ENCODE measurements around the gene CHST7. TPM values are rescaled to one million over a fixed set of nuclear protein-coding genes. Genes with fewer than 3 reads are reported as not detected.

Gene CHST7
- total RNA-seq, 1 donor from 2014 or later: 6.1 TPM

DNA sequence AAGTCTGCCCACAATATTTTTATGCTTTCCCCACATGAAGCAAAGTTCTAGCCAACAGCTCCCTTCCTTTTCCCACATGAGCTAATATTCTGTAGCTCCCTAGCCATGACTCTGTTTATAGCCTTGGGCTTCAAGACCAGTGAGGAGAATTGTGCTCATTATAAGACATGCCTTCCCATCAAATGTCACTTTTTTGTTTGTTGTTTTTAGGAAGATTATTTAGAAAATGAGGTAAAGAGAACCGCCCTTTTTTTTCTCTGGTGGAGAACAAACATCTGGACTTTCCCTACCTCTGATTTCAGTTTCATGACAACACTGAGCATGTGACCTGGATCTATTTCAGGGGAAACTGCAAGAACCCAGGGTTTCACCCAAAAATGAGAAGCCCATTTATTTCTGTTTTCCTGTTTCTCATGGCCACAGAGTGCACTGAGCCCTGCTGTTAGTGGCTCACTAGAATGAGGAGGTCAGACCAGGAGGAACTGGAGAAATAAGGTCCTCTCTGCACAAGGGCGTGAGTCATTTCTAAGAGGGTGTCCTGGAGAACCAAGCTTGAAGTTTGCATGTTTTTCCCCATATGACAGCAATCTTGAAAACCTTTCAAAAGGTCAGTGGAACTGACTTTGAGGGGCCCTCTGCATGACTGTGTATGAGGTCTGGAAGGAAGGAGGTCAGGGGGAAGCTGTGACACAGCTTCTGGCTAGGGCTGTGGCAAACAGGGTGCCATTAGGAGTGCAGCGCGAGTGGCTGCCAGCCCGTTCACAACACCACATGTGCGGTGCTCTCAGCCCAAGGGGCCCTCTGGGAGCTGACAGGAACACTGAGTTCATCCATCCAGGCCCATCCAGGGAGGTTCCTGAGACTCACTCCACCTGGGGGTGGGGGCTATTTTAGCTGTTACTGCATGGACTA, 55.2 kb downstream of the CHST7 start:
- DNase-seq (ENCODE audit: low read depth): no peak
- TF ChIP-seq CTCF (conservative IDR thresholded peaks at IDR 0.05; ENCODE audit: low read depth, low read length): no peak

DNA sequence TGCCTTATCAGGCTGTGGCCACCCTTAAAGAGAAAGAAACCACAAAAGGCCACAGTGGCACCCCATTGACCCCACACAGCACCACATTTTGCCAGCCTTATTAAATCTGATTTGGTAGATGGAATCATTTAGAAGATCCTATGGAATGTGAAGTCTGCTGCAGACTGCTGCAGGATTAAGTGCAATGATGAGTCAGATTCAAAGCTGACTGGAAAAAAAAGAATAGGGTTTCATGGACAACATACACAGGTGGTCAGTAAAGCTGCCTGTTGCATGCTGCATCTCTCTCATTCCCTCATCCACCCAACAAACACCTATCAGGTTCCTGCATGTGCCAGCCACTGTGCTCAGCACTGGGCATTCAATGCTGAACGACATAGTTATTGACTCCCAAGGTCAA, 56.6 kb downstream of the CHST7 start:
- TF ChIP-seq CTCF (conservative IDR thresholded peaks at IDR 0.05; ENCODE audit: low read depth, low read length): no peak
- DNase-seq (ENCODE audit: low read depth): no peak
- H3K4me3 ChIP-seq (ENCODE audit: low read depth, low read length): no peak overlapping the region

More for the DNA sequence above, 55.2 kb downstream of the CHST7 start:
- H3K4me3 ChIP-seq (ENCODE audit: low read depth, low read length): no peak overlapping the region

DNA sequence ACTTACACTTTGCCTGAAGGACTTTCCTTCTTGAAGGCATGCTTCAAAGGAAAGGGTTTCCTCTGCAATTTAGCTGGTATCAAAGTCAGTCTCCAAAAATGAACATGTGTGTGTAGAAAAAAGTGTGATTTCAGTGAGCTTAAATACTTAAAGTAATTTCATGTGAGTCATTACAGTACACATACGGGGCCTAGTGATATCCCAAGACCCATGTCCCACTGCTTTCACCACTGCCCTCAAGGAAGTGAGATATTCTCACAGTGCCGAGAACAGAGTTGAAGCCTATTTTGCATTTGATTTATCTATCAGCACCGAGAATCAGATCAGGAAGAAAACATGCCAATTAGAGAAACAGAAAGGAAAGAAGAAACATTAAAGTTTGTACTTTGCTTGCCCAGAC, 61.0 kb downstream of the CHST7 start:
- no peak overlapping the region for H3K4me3 ChIP-seq (ENCODE audit: low read depth, low read length)
- no peak for DNase-seq (ENCODE audit: low read depth)
- TF ChIP-seq CTCF (conservative IDR thresholded peaks at IDR 0.05; ENCODE audit: low read depth, low read length): no peak

DNA sequence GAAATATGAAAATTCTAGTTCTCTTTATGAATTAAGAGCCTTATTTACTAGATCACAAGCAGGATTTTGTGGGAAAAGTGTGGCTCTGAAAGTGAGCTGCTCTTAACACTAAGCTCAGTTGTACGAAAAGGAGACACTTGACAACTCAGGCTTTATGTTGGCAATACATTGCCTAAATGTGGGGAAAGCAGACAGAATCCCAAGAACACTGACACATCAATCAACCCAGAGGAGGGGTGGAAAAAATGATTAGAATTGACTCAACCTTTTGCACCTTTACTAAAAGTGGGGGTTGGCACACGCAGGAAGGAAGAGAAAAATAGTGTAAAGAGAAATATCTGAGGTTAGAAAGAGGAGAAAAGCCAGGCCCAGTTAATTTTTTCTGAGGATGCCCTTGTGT, 61.6 kb downstream of the CHST7 start:
- no peak for DNase-seq (ENCODE audit: low read depth)
- no peak for TF ChIP-seq CTCF (conservative IDR thresholded peaks at IDR 0.05; ENCODE audit: low read depth, low read length)
- H3K4me3 ChIP-seq (ENCODE audit: low read depth, low read length): no peak overlapping the region

GRCh38 chrX:46636223-46636622, 62.7 kb downstream of the CHST7 start:
- H3K4me3 ChIP-seq (ENCODE audit: low read depth, low read length): no peak overlapping the region
- DNase-seq (ENCODE audit: low read depth): no peak
- no peak for TF ChIP-seq CTCF (conservative IDR thresholded peaks at IDR 0.05; ENCODE audit: low read depth, low read length)

GRCh38 chrX:46637938-46638337, 64.4 kb downstream of the CHST7 start:
- no peak for DNase-seq (ENCODE audit: low read depth)
- TF ChIP-seq CTCF (conservative IDR thresholded peaks at IDR 0.05; ENCODE audit: low read depth, low read length): no peak
- no peak overlapping the region for H3K4me3 ChIP-seq (ENCODE audit: low read depth, low read length)

GRCh38 chrX:46642145-46642544, 68.6 kb downstream of the CHST7 start:
- DNase-seq (ENCODE audit: low read depth): no peak
- TF ChIP-seq CTCF (conservative IDR thresholded peaks at IDR 0.05; ENCODE audit: low read depth, low read length): peak; percentile 50
- H3K4me3 ChIP-seq (ENCODE audit: low read depth, low read length): no peak overlapping the region

Measured in epithelial cell of proximal tubule (primary cell).